Measurements from ENCODE around the gene OFD1. TPM values are rescaled to one million over a fixed set of nuclear protein-coding genes. Genes with fewer than 3 reads are reported as not detected.

OFD1 gene
- total and polyA plus RNA-seq, 12 donors, result 7.6 to 51.5 (median 9.2) TPM

DNA sequence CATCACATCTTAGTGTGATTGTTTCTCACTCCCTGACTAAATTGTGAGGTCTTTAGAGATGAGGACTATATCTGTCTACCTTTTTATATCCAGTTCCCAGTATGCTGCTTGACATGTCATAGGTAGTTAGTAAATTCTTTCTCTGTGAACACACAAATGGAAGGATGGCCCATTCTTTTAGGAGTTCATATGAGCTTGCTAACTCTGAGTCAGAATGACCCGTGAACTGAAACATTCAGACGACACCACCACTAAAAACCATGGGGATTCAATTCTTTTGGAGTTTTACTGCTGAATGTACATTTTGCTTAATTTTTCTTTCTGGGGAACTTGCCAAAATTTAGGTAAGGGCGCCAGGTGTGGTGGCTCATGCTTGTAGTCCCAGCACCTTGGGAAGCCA lies 13.9 kb downstream of the OFD1 start:
- DNase-seq (no peak), ATAC-seq (no peak)
- TF ChIP-seq, protein P1, sequence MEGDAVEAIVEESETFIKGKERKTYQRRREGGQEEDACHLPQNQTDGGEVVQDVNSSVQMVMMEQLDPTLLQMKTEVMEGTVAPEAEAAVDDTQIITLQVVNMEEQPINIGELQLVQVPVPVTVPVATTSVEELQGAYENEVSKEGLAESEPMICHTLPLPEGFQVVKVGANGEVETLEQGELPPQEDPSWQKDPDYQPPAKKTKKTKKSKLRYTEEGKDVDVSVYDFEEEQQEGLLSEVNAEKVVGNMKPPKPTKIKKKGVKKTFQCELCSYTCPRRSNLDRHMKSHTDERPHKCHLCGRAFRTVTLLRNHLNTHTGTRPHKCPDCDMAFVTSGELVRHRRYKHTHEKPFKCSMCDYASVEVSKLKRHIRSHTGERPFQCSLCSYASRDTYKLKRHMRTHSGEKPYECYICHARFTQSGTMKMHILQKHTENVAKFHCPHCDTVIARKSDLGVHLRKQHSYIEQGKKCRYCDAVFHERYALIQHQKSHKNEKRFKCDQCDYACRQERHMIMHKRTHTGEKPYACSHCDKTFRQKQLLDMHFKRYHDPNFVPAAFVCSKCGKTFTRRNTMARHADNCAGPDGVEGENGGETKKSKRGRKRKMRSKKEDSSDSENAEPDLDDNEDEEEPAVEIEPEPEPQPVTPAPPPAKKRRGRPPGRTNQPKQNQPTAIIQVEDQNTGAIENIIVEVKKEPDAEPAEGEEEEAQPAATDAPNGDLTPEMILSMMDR (IDR thresholded peaks at IDR 0.05), result no peak
- H3K4me1 ChIP-seq, result no peaks in the 10 kb centered on the region
- intact Hi-C loops (cut with DNase I), result loop anchor here in 6 of 10 donors (5.0 to 10.0 kb wide), 5 partner anchors 84 to 1166 kb away; partner anchors contain the start of gene GEMIN8 (in 1 of the 6)
- peaks cover 0 to 3% (median 0%) of the 10 kb centered on the region in 7 donors for H3K27me3 ChIP-seq
- H3K27ac ChIP-seq, result no peak overlapping the region
- H3K4me3 ChIP-seq, result no peak overlapping the region
- H3K36me3 ChIP-seq, result peaks cover 0 to 78% (median 0%) of the 10 kb centered on the region in 9 donors
- 95 to 97% methylated on average over 3 of the region's 3 CpGs for WGBS, 2 donors
- no peaks in the 10 kb centered on the region for H3K9me3 ChIP-seq

DNA sequence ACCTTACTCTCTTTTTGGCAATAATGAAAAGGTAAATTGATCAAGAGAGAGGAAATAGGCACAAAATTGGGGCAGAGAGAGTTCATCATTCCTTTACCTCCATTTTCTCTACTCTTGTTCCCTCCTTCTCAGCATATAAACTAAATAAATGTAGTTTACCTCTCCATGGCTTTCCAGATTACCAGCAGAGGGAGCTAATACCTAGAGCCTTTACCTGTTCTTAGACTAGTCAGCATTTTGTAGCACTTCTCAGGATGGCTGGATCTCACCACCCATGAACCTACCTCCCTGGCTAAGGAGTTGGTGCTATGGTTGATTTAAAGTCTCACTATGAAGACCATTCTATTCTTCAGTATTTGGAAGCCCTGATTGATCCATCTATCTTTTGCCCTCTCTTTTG lies 15.7 kb downstream of the OFD1 start:
- Histone ChIP-seq H3K36me3 (peaks cover 0 to 82% (median 0%) of the 10 kb centered on the region in 9 donors), H3K27me3 (peaks cover 0 to 2% (median 0%) of the 10 kb centered on the region in 7 donors), H3K27ac (no peak overlapping the region), H3K4me1 (peaks cover 0 to 5% (median 0%) of the 10 kb centered on the region in 9 donors), H3K9me3 (no peaks in the 10 kb centered on the region), H3K4me3 (no peak overlapping the region)
- TF ChIP-seq, protein P1 (IDR thresholded peaks at IDR 0.05), result peak; percentile 18 to 61 (median 53)
- no peak for ATAC-seq
- intact Hi-C loops (cut with DNase I), result loop anchor here in 5 of 10 donors (1.0 to 10.0 kb wide), 5 partner anchors 245 to 285 kb away; no protein-coding TSS in a partner anchor
- no peak for DNase-seq

DNA sequence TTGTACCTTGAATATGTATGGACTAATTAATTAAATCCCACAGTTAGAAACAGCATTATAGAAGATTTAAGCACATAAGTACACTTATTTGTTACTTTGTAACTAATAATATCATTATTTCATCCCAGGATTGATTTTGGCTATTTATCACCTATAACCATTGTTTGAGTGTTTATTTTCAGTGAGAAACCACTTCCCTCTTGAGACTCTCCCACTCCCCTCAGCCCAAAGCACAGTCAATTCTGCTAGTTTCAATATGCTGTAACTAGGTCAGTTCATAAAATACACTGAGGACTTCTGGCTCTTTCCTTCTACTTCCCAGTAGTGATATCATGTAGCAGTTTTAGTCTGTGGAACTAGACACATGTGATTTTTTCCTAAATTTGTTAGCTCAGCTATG lies 16.3 kb downstream of the OFD1 start:
- intact Hi-C loops (cut with DNase I), result loop anchor here in 5 of 10 donors (1.0 to 10.0 kb wide), 5 partner anchors 246 to 284 kb away; no protein-coding TSS in a partner anchor
- H3K27me3 ChIP-seq, result no peaks in the 10 kb centered on the region
- peaks cover 0 to 5% (median 0%) of the 10 kb centered on the region in 9 donors for H3K4me1 ChIP-seq
- H3K36me3 ChIP-seq, result peaks cover 0 to 78% (median 0%) of the 10 kb centered on the region in 9 donors
- no peaks in the 10 kb centered on the region for H3K9me3 ChIP-seq
- no peak overlapping the region for H3K27ac ChIP-seq
- no peak overlapping the region for H3K4me3 ChIP-seq
- TF ChIP-seq, protein P1 (IDR thresholded peaks at IDR 0.05), result no peak
- ATAC-seq (no peak), DNase-seq (no peak)

DNA sequence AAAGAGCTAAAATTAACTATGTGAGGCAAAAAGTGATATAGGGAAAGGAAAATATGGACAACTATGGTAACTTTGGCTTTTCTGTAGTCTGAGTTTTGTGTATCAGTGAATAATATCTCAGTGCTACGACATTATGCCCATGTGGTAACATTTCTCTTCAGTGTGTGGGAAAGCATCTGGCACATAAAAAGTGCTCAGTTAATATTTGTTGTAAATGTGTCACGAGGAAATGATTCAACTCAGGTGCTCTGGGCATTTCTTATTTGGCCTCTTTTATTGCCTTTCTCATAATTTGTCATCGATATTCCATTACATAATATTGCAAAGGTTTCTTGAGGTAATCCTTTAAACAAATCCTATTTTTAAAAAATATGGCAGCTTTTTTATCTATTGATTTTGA lies 17.6 kb downstream of the OFD1 start:
- TF ChIP-seq, protein P1 (IDR thresholded peaks at IDR 0.05), result no peak
- Histone ChIP-seq H3K4me3 (no peak overlapping the region), H3K4me1 (peaks cover 0 to 5% (median 0%) of the 10 kb centered on the region in 9 donors), H3K9me3 (no peaks in the 10 kb centered on the region), H3K27me3 (no peaks in the 10 kb centered on the region), H3K36me3 (peaks cover 0 to 76% (median 0%) of the 10 kb centered on the region in 9 donors), H3K27ac (no peak overlapping the region)
- ATAC-seq (no peak), DNase-seq (no peak)
- 92 to 93% methylated on average over 3 of the region's 3 CpGs for WGBS, 2 donors
- intact Hi-C loops (cut with DNase I), result loop anchor here in 4 of 10 donors (5.0 to 10.0 kb wide), 3 partner anchors 247 to 283 kb away; no protein-coding TSS in a partner anchor
